H1 (cell line): ENCODE results near the gene AHSG. TPM values are rescaled to one million over a fixed set of nuclear protein-coding genes. Genes with fewer than 3 reads are reported as not detected.

Experiments
- KDM1A ChIP-seq: fragments of 200-600, 300-600 bp; sonication (generic); IDR thresholded peaks from 2 replicates; pipeline ENCODE4 v1.7.1; 2016; ENCODE audit warnings: mild to moderate bottlenecking, low read length, borderline replicate concordance
- polyA plus RNA-seq, 7 experiments: library from polyadenylated mRNA; depleted of rRNA in 3 of 7; stranded (reverse) in 5 of 7; unstranded in 2 of 7; fragments of >200 nt in 5 of 7; fragments of 200-250 nt in 2 of 7; gene quantifications; 1 replicate in 5 of 7; 2 replicates in 1 of 7; 4 replicates in 1 of 7; pipeline versions ENCODE4 v1.2.1 to v1.2.3, GENCODE V29; 2011 to 2013; ENCODE audit warnings: missing spikeins in 2 of 7, mixed read lengths in 2 of 7
- total RNA-seq: library from RNA; stranded (reverse); fragmentation: NEBNext Ultra II Directional; extraction: Animal tissue kit (Norgen Biotek cat#: 25700); gene quantifications from 2 replicates; pipeline ENCODE4 v1.2.1, GENCODE V29; 2021

AHSG gene
- total and polyA plus RNA-seq, 2 of the 8 experiments (the other 6 are each of a cell fraction or from before 2014, with no cell fraction given), result 0.68 to 0.78 TPM

- TF ChIP-seq KDM1A, result no peak
Measured at GRCh38 chr3:186570096-186570940, 42.5 kb upstream of the AHSG start, which contains the start of gene DNAJB11 (continued).
